HL-60 (cell line): Measurements from ENCODE around the gene VPS11.

Experiments used
- GABPA ChIP-seq: IDR thresholded peaks from 2 replicates; pipeline ENCODE4 v1.6.1; 2012; ENCODE audit warnings: low read depth
- POLR2AphosphoS5 ChIP-seq: IDR thresholded peaks from 2 replicates; pipeline ENCODE4 v1.6.1; 2012; ENCODE audit warnings: low read depth
- TF ChIP-seq, protein P1 (sequence below): IDR thresholded peaks from one replicate; pipeline ENCODE4 v1.5.1; 2011; ENCODE audit warnings: low read length, control low read depth, inconsistent platforms; ENCODE audit not compliant: insufficient read depth
- TF ChIP-seq, protein P2 (sequence below): IDR thresholded peaks from 2 replicates; pipeline ENCODE4 v1.6.1; 2012; ENCODE audit warnings: low read depth; ENCODE audit not compliant: insufficient replicate concordance

DNA sequence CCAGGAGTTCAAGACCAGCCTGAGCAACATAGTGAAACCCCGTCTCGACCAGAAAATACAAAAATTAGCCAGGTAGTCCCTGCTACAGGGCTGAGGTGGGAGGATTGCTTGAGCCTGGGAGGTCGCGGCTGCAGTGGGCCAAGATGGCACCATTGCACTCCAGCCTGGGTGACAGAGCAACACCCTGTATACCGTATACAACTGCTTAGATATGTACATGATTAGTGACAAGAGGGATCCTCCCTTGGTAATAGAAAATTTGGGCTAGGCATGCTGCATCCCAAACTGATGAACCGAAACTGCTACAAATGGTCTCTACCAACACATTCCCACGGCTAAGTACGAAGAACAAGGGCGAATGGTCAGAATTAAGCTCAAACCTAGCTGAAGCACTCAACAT, 24.7 kb upstream of the VPS11 start:
- TF ChIP-seq, protein P1, sequence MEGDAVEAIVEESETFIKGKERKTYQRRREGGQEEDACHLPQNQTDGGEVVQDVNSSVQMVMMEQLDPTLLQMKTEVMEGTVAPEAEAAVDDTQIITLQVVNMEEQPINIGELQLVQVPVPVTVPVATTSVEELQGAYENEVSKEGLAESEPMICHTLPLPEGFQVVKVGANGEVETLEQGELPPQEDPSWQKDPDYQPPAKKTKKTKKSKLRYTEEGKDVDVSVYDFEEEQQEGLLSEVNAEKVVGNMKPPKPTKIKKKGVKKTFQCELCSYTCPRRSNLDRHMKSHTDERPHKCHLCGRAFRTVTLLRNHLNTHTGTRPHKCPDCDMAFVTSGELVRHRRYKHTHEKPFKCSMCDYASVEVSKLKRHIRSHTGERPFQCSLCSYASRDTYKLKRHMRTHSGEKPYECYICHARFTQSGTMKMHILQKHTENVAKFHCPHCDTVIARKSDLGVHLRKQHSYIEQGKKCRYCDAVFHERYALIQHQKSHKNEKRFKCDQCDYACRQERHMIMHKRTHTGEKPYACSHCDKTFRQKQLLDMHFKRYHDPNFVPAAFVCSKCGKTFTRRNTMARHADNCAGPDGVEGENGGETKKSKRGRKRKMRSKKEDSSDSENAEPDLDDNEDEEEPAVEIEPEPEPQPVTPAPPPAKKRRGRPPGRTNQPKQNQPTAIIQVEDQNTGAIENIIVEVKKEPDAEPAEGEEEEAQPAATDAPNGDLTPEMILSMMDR: no peak
- TF ChIP-seq POLR2AphosphoS5: no peak
- TF ChIP-seq, protein P2, sequence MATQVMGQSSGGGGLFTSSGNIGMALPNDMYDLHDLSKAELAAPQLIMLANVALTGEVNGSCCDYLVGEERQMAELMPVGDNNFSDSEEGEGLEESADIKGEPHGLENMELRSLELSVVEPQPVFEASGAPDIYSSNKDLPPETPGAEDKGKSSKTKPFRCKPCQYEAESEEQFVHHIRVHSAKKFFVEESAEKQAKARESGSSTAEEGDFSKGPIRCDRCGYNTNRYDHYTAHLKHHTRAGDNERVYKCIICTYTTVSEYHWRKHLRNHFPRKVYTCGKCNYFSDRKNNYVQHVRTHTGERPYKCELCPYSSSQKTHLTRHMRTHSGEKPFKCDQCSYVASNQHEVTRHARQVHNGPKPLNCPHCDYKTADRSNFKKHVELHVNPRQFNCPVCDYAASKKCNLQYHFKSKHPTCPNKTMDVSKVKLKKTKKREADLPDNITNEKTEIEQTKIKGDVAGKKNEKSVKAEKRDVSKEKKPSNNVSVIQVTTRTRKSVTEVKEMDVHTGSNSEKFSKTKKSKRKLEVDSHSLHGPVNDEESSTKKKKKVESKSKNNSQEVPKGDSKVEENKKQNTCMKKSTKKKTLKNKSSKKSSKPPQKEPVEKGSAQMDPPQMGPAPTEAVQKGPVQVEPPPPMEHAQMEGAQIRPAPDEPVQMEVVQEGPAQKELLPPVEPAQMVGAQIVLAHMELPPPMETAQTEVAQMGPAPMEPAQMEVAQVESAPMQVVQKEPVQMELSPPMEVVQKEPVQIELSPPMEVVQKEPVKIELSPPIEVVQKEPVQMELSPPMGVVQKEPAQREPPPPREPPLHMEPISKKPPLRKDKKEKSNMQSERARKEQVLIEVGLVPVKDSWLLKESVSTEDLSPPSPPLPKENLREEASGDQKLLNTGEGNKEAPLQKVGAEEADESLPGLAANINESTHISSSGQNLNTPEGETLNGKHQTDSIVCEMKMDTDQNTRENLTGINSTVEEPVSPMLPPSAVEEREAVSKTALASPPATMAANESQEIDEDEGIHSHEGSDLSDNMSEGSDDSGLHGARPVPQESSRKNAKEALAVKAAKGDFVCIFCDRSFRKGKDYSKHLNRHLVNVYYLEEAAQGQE: no peak
- no peak for TF ChIP-seq GABPA
